Colonic mucosa (tissue), 4 donors: Measurements from ENCODE around the gene PAX3. TPM values are rescaled to one million over a fixed set of nuclear protein-coding genes. Genes with fewer than 3 reads are reported as not detected.

Source experiments
- DNase-seq: peaks from one replicate; pipeline ENCODE4 v3.0.0-alpha.2; 2020
- H3K27ac ChIP-seq: fragments of 200-600 bp; one replicate; pipeline ENCODE4 v1.8.0; 2021
- H3K27me3 ChIP-seq: fragments of 200-600 bp; one replicate; pipeline ENCODE4 v1.8.0; 2021
- H3K36me3 ChIP-seq: fragments of 200-600 bp; one replicate; pipeline ENCODE4 v1.8.0; 2021
- H3K4me1 ChIP-seq: fragments of 200-600 bp; one replicate; pipeline ENCODE4 v1.8.0; 2021; ENCODE audit warnings: mild to moderate bottlenecking
- H3K4me3 ChIP-seq: fragments of 200-600 bp; one replicate; pipeline ENCODE4 v1.8.0; 2021
- H3K9ac ChIP-seq, 2 donors: one replicate each; pipeline ENCODE4 v1.7.0; 2013; ENCODE audit warnings: control low read depth in 2 of 2, low read depth in 2 of 2, low read length in 2 of 2
- H3K9me3 ChIP-seq: fragments of 200-600 bp; one replicate; pipeline ENCODE4 v1.8.0; 2021
- CTCF ChIP-seq: fragments of 200-600 bp; IDR thresholded peaks from one replicate; pipeline ENCODE4 v1.8.0; 2022; ENCODE audit warnings: antibody characterized with exemption, mild to moderate bottlenecking
- intact Hi-C: fragments of 100-400 bp; cut with DNase I; formaldehyde crosslinking; loops from one replicate; pipeline ENCODE4 v1.14.1; 2022
- total RNA-seq, 2 donors: library from RNA; stranded (reverse); fragmentation: NEBNext Ultra II Directional in 1 of 2; extraction: Animal tissue kit (Norgen Biotek cat#: 25700) in 1 of 2; gene quantifications; one replicate each; pipeline ENCODE4 v1.2.1, GENCODE V29; 2021
- donor health status: healthy.
- donor health status: DM: no; HTN: no; CAD: no.
- donor health status: DM: no; HTN: no; CAD: no.

PAX3 gene
- under 1 TPM in 1 of 2 donors, not detected in 1; 0.16 TPM for total RNA-seq

GRCh38 chr2:222298311-222299150 lies at the start of gene PAX3:
Gene PAX3, minus strand, starts transcription at chr2:222298998. Its CDS starts 383 bp downstream, at chr2:222298615.
- intact Hi-C loops = no loop called here
- no peak within 1 kb of the TSS for H3K9ac ChIP-seq
- peaks cover 96% of the 10 kb centered on the region for H3K27me3 ChIP-seq
- no peak for TF ChIP-seq CTCF
- DNase-seq = no peak
- no peaks in the 10 kb centered on the region for H3K36me3 ChIP-seq
- peak within 1 kb of the TSS; percentile 13 for H3K4me3 ChIP-seq
- no peak within 1 kb of the TSS for H3K27ac ChIP-seq
- no peaks in the 10 kb centered on the region for H3K9me3 ChIP-seq
- H3K4me1 ChIP-seq = peaks cover 9% of the 10 kb centered on the region

DNA sequence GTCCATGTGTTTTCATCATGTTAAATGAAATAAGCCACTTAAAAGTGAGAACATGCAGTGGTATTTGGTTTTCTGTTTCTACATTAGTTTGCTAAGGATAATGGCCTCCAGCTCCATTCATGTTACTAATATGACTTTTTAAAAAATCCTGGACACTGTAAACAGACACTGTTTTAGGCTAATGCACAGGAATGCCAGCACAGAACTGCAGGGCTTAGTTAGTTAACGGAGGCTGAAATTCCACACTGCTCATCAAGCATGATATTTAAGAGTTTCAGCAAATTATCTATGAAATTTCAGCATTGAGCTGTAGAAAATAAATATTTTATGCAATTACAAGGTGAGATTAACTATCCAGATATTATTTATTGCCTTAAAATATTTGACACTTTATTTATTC lies 42.5 kb upstream of the PAX3 start:
- no peaks in the 10 kb centered on the region for H3K36me3 ChIP-seq
- no peak for DNase-seq
- TF ChIP-seq CTCF = no peak
- no peak overlapping the region for H3K27ac ChIP-seq
- no peaks in the 10 kb centered on the region for H3K9me3 ChIP-seq
- H3K9ac ChIP-seq = no peak overlapping the region
- no peaks in the 10 kb centered on the region for H3K4me1 ChIP-seq
- H3K27me3 ChIP-seq = no peaks in the 10 kb centered on the region
- no peak overlapping the region for H3K4me3 ChIP-seq
- intact Hi-C loops = no loop called here

DNA sequence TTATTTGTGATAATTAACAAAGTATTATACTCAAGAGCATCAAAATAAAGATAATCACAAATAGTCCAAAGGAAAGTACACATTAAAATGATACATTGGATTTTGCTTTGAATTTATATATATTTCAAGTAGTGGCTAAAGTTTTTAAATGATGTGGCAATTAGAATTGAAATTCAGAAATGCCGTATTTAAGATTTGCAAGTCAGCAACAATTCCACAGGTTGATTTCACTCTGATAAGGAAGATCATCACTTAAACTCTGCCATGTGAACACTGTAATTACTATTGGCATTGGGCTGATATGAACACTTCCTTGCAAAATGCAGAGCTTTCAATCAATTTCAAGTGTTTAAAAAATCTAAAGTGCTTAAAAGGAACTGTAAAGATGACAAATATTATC lies 39.6 kb upstream of the PAX3 start:
- no peaks in the 10 kb centered on the region for H3K36me3 ChIP-seq
- H3K9ac ChIP-seq = no peak overlapping the region
- H3K27me3 ChIP-seq = no peaks in the 10 kb centered on the region
- no peaks in the 10 kb centered on the region for H3K9me3 ChIP-seq
- no peak for TF ChIP-seq CTCF
- H3K4me3 ChIP-seq = no peak overlapping the region
- DNase-seq = no peak
- intact Hi-C loops = no loop called here
- no peak overlapping the region for H3K27ac ChIP-seq
- H3K4me1 ChIP-seq = no peaks in the 10 kb centered on the region

DNA sequence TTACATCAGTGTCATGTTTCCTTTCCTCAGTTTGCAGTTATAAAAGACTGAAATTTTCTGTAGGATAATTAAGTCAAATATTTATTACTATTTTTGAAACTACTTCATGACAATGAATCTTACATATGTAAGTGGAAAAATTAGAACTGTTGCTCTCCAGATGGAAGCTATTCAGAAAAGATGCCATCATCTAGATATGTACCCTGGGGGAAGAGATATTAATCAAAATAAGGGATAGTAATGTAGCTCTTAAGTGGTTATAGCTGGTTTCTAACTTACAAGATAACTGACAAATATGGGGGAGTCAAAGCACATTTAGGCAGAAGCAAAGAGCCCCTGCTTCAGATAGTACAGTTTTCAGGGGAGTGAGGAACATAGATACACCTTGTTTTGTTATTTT lies 38.1 kb upstream of the PAX3 start:
- no peak overlapping the region for H3K4me3 ChIP-seq
- DNase-seq = no peak
- no peaks in the 10 kb centered on the region for H3K27me3 ChIP-seq
- no peaks in the 10 kb centered on the region for H3K9me3 ChIP-seq
- no peaks in the 10 kb centered on the region for H3K36me3 ChIP-seq
- no peaks in the 10 kb centered on the region for H3K4me1 ChIP-seq
- intact Hi-C loops = no loop called here
- no peak for TF ChIP-seq CTCF
- no peak overlapping the region for H3K9ac ChIP-seq
- H3K27ac ChIP-seq = no peak overlapping the region

DNA sequence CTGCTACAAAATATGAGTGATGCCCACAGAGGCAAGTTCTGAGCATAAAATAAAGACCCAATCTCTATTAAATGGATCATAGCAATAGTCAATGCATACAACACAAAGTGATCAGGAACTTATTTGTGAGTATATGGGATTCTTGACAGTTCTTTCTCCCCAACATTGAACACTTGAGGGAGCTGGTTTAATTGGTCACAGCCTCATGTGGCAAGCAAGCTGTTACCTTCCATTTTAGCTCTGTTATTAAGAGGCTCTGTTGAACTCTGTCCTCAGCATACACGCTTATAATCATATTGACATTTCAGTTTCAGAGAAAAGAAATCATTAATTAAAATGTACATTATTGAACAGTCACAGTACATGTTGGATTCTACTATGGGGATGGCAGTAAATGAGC lies 37.6 kb upstream of the PAX3 start:
- H3K9ac ChIP-seq = no peak overlapping the region
- no peak overlapping the region for H3K27ac ChIP-seq
- H3K27me3 ChIP-seq = no peaks in the 10 kb centered on the region
- intact Hi-C loops = no loop called here
- H3K4me1 ChIP-seq = no peaks in the 10 kb centered on the region
- no peak for TF ChIP-seq CTCF
- no peaks in the 10 kb centered on the region for H3K36me3 ChIP-seq
- H3K4me3 ChIP-seq = no peak overlapping the region
- DNase-seq = no peak
- H3K9me3 ChIP-seq = no peaks in the 10 kb centered on the region
